SK-N-SH (cell line): Measurements from ENCODE around the gene EHMT2.

ENCODE experiments used
- EP300 ChIP-seq, 2 experiments: IDR thresholded peaks; 2 replicates each; pipeline versions ENCODE4 v1.4.0 to v1.6.1; 2012; ENCODE audit warnings: borderline replicate concordance in 1 of 2, low read depth in 1 of 2, low read length in 1 of 2
- IRF3 ChIP-seq: fragments of 150-350 bp; IDR thresholded peaks from 2 replicates; pipeline ENCODE4 v1.6.1; 2016; ENCODE audit warnings: mild to moderate bottlenecking, low read depth, low read length
- NRF1 ChIP-seq: IDR thresholded peaks from 2 replicates; pipeline ENCODE4 v1.6.1; 2012; ENCODE audit warnings: low read depth, mild to moderate bottlenecking, low read length
- POLR2AphosphoS5 ChIP-seq: IDR thresholded peaks from 2 replicates; pipeline ENCODE4 v1.6.1; 2012; ENCODE audit warnings: low read depth, low read length
- RCOR1 ChIP-seq: fragments of 150-350 bp; IDR thresholded peaks from 2 replicates; pipeline ENCODE4 v1.6.1; 2017; ENCODE audit warnings: antibody characterized with exemption, low read length
- REST ChIP-seq: IDR thresholded peaks from 2 replicates; pipeline ENCODE4 v1.6.1; 2012; ENCODE audit warnings: mild to moderate bottlenecking, low read depth, low read length, moderate library complexity
- SMC3 ChIP-seq: IDR thresholded peaks from 2 replicates; pipeline ENCODE4 v1.6.1; 2012; ENCODE audit warnings: low read depth, low read length, improper control_type of control experiment
- YY1 ChIP-seq: IDR thresholded peaks from 2 replicates; pipeline ENCODE4 v1.4.0; 2012; ENCODE audit warnings: low read depth, mild to moderate bottlenecking
- TF ChIP-seq, protein P1 (sequence below): fragments of 200-600 bp; sonication (generic); IDR thresholded peaks from 2 replicates; pipeline ENCODE4 v1.6.1; 2017; ENCODE audit warnings: antibody characterized with exemption, mild to moderate bottlenecking, moderate library complexity

GRCh38 chr6:31876357-31876756 lies 21.1 kb downstream of the EHMT2 start:
- TF ChIP-seq IRF3 = no peak
- TF ChIP-seq, protein P1, sequence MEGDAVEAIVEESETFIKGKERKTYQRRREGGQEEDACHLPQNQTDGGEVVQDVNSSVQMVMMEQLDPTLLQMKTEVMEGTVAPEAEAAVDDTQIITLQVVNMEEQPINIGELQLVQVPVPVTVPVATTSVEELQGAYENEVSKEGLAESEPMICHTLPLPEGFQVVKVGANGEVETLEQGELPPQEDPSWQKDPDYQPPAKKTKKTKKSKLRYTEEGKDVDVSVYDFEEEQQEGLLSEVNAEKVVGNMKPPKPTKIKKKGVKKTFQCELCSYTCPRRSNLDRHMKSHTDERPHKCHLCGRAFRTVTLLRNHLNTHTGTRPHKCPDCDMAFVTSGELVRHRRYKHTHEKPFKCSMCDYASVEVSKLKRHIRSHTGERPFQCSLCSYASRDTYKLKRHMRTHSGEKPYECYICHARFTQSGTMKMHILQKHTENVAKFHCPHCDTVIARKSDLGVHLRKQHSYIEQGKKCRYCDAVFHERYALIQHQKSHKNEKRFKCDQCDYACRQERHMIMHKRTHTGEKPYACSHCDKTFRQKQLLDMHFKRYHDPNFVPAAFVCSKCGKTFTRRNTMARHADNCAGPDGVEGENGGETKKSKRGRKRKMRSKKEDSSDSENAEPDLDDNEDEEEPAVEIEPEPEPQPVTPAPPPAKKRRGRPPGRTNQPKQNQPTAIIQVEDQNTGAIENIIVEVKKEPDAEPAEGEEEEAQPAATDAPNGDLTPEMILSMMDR = no peak
- no peak for TF ChIP-seq REST
- TF ChIP-seq SMC3 = no peak
- TF ChIP-seq YY1 = no peak
- no peak for TF ChIP-seq EP300 (IDR thresholded peaks at IDR 0.05; ENCODE audit: borderline replicate concordance in 1 of 2, low read depth in 1 of 2, low read length in 1 of 2)
- no peak for TF ChIP-seq RCOR1
- no peak for TF ChIP-seq NRF1
- no peak for TF ChIP-seq POLR2AphosphoS5
